H1 (cell line): ENCODE results near the gene APBA3. TPM values are rescaled to one million over a fixed set of nuclear protein-coding genes. Genes with fewer than 3 reads are reported as not detected.

ENCODE experiments used
- CTCF ChIA-PET: fragments of 300-600 bp; sonication (Branson Sonifier 250); formaldehyde crosslinking; loops from one replicate; lab custom pipeline; 2021; ENCODE audit not compliant: partially characterized antibody; lab: Charles Lee
- POLR2A ChIA-PET: fragments of 300-600 bp; sonication (Branson Sonifier 250); formaldehyde crosslinking; loops from one replicate; lab custom pipeline; 2021; ENCODE audit warnings: inconsistent platforms; ENCODE audit not compliant: partially characterized antibody; lab: Charles Lee
- DNase-seq, 2 experiments: peaks; one replicate each; pipeline versions ENCODE4 v3.0.0 to v3.0.0-alpha.2; 2010 to 2022; ENCODE audit warnings: low spot score in 2 of 2, low read depth in 1 of 2, mixed read lengths in 1 of 2
- FAIRE-seq: peaks from 2 replicates; lab custom pipeline; 2011; peaks lifted over from hg19 to GRCh38; lab: Jason Lieb, UNC
- H2AFZ ChIP-seq: 2 replicates; pipeline ENCODE4 v1.8.1; 2012; ENCODE audit warnings: low read length, inconsistent platforms
- H2AK5ac ChIP-seq: 2 replicates; pipeline ENCODE4 v1.6.1; 2013; ENCODE audit warnings: low read depth, low read length
- H2BK120ac ChIP-seq: replicated peaks from 2 replicates; pipeline ENCODE3; 2013; ENCODE audit warnings: low read depth, low read length, inconsistent platforms
- H2BK12ac ChIP-seq: 2 replicates; pipeline ENCODE4 v1.6.1; 2013; ENCODE audit warnings: low read depth, low read length
- H2BK15ac ChIP-seq: 2 replicates; pipeline ENCODE4 v1.6.1; 2013; ENCODE audit warnings: low read length
- H2BK20ac ChIP-seq: 2 replicates; pipeline ENCODE4 v1.6.1; 2013; ENCODE audit warnings: low read length
- H2BK5ac ChIP-seq: 2 replicates; pipeline ENCODE4 v1.6.1; 2013; ENCODE audit warnings: low read depth, low read length
- H3K14ac ChIP-seq: 2 replicates; pipeline ENCODE4 v1.6.1; 2013; ENCODE audit warnings: inconsistent platforms; ENCODE audit not compliant: insufficient read length
- H3K18ac ChIP-seq: 2 replicates; pipeline ENCODE4 v1.6.1; 2013; ENCODE audit warnings: low read length; ENCODE audit errors: extremely low read depth
- H3K23ac ChIP-seq: 2 replicates; pipeline ENCODE4 v1.6.1; 2013; ENCODE audit warnings: inconsistent platforms; ENCODE audit not compliant: insufficient read length
- H3K23me2 ChIP-seq: 2 replicates; pipeline ENCODE4 v1.6.1; 2013; ENCODE audit warnings: low read depth, low read length
- H3K27ac ChIP-seq: 2 replicates; pipeline ENCODE4 v1.6.1; 2011; ENCODE audit warnings: low read depth, low read length, inconsistent platforms
- H3K27me3 ChIP-seq, 4 experiments: replicated peaks in 1 of 4; 1 replicate in 1 of 4; 2 replicates in 3 of 4; pipeline versions ENCODE4 v1.6.1 to v1.8.1; 2011 to 2013; ENCODE audit warnings: low read length in 3 of 4, mild to moderate bottlenecking in 3 of 4, inconsistent platforms in 2 of 4, mixed read lengths in 2 of 4, moderate library complexity in 1 of 4; ENCODE audit not compliant: control insufficient read depth in 3 of 4, insufficient read depth in 3 of 4; ENCODE audit errors: extremely low read depth in 1 of 4
- H3K36me3 ChIP-seq, 4 experiments: 2 replicates each; pipeline versions ENCODE4 v1.6.1 to v1.8.1; 2011 to 2013; ENCODE audit warnings: mild to moderate bottlenecking in 4 of 4, low read length in 3 of 4, moderate library complexity in 2 of 4, control low read depth in 1 of 4, inconsistent platforms in 1 of 4; ENCODE audit not compliant: insufficient read depth in 4 of 4, control insufficient read depth in 2 of 4
- H3K4ac ChIP-seq: replicated peaks from 2 replicates; pipeline ENCODE3; 2013; ENCODE audit warnings: low read length, low read depth, mixed read lengths, inconsistent platforms; ENCODE audit not compliant: insufficient read length
- H3K4me1 ChIP-seq, 4 experiments: replicated peaks in 1 of 4; 1 replicate in 1 of 4; 2 replicates in 3 of 4; pipeline versions ENCODE4 v1.6.1 to v1.8.1; 2011 to 2013; ENCODE audit warnings: low read length in 3 of 4, inconsistent platforms in 2 of 4, mixed read lengths in 1 of 4; ENCODE audit not compliant: insufficient read depth in 4 of 4, control insufficient read depth in 3 of 4
- H3K4me2 ChIP-seq, 2 experiments: 2 replicates each; pipeline versions ENCODE4 v1.6.1 to v1.8.1; 2011 to 2013; ENCODE audit warnings: low read depth in 2 of 2, low read length in 2 of 2, control low read depth in 1 of 2, inconsistent platforms in 1 of 2, mild to moderate bottlenecking in 1 of 2; ENCODE audit not compliant: insufficient read depth in 1 of 2
- H3K4me3 ChIP-seq, 4 experiments: fragments of 200-600, 300-600 bp in 1 of 4; sonication (generic), shearing (Covaris generic), sonication (Bioruptor Twin) in 1 of 4; 2 replicates each; pipeline versions ENCODE4 v1.5.1 to v1.8.1; 2011 to 2016; ENCODE audit warnings: low read length in 4 of 4, low read depth in 3 of 4, control low read depth in 2 of 4, inconsistent platforms in 2 of 4, mild to moderate bottlenecking in 2 of 4, mixed read lengths in 1 of 4, moderate library complexity in 1 of 4; ENCODE audit not compliant: insufficient read depth in 2 of 4; ENCODE audit errors: extremely low read depth in 1 of 4
- H3K56ac ChIP-seq: replicated peaks from 2 replicates; pipeline ENCODE3; 2013; ENCODE audit warnings: low read depth, mild to moderate bottlenecking, mixed read lengths, low read length, inconsistent platforms; ENCODE audit not compliant: insufficient read length
- H3K79me1 ChIP-seq: 2 replicates; pipeline ENCODE4 v1.6.1; 2013; ENCODE audit warnings: low read depth, low read length, control low read depth
- H3K79me2 ChIP-seq, 2 experiments: 2 replicates each; pipeline versions ENCODE4 v1.6.1 to v1.8.1; 2012 to 2013; ENCODE audit warnings: low read length in 2 of 2, mild to moderate bottlenecking in 2 of 2, inconsistent platforms in 1 of 2; ENCODE audit not compliant: insufficient read depth in 2 of 2, control insufficient read depth in 1 of 2
- H3K9ac ChIP-seq, 4 experiments: replicated peaks in 1 of 4; 1 replicate in 1 of 4; 2 replicates in 3 of 4; pipeline versions ENCODE4 v1.6.1 to v1.8.1; 2011 to 2013; ENCODE audit warnings: low read depth in 3 of 4, low read length in 3 of 4, control low read depth in 2 of 4, mild to moderate bottlenecking in 2 of 4, moderate library complexity in 2 of 4, inconsistent platforms in 1 of 4; ENCODE audit errors: extremely low read depth in 1 of 4
- H3K9me3 ChIP-seq, 2 experiments: 2 replicates each; pipeline versions ENCODE4 v1.6.1 to v1.8.1; 2012 to 2013; ENCODE audit warnings: mild to moderate bottlenecking in 2 of 2, moderate library complexity in 2 of 2, control low read depth in 1 of 2, inconsistent platforms in 1 of 2, low read depth in 1 of 2, low read length in 1 of 2, mixed read lengths in 1 of 2; ENCODE audit not compliant: insufficient read depth in 2 of 2
- H4K20me1 ChIP-seq, 2 experiments: replicated peaks in 1 of 2; 2 replicates each; pipeline versions ENCODE3 to v1.8.1; 2011 to 2013; ENCODE audit warnings: inconsistent platforms in 2 of 2, low read length in 2 of 2, mild to moderate bottlenecking in 1 of 2; ENCODE audit not compliant: insufficient read depth in 2 of 2, control insufficient read depth in 1 of 2
- H4K5ac ChIP-seq: 2 replicates; pipeline ENCODE4 v1.6.1; 2013; ENCODE audit warnings: low read length, low read depth, mixed read lengths, inconsistent platforms; ENCODE audit not compliant: insufficient read length
- H4K8ac ChIP-seq: 2 replicates; pipeline ENCODE4 v1.8.0; 2013; ENCODE audit warnings: mild to moderate bottlenecking, moderate library complexity, low read length, inconsistent platforms; ENCODE audit not compliant: insufficient read depth; ENCODE audit errors: extremely low read depth
- H4K91ac ChIP-seq: replicated peaks from 2 replicates; pipeline ENCODE3; 2013; ENCODE audit warnings: low read length, mixed read lengths, inconsistent platforms; ENCODE audit not compliant: insufficient read length
- CEBPB ChIP-seq: IDR thresholded peaks from 2 replicates; pipeline ENCODE4 v1.6.1; 2012; ENCODE audit warnings: low read depth, low read length
- RAD21 ChIP-seq, 2 experiments: IDR thresholded peaks in 1 of 2; conservative IDR thresholded peaks in 1 of 2; 2 replicates each; pipeline ENCODE4 v1.6.1; 2011; ENCODE audit warnings: low read depth in 2 of 2, low read length in 2 of 2, improper control_type of control experiment in 1 of 2, inconsistent platforms in 1 of 2, mild to moderate bottlenecking in 1 of 2, moderate library complexity in 1 of 2
- RXRA ChIP-seq: IDR thresholded peaks from 2 replicates; pipeline ENCODE4 v1.6.1; 2011; ENCODE audit warnings: low read depth, mild to moderate bottlenecking, low read length, moderate library complexity; ENCODE audit not compliant: insufficient read depth
- WGBS, 2 experiments: shearing (Covaris generic) in 1 of 2; methylation state at CpG; one replicate each; pipeline versions ENCODE4 v1.1.6 to v1.1.7; 2013 to 2015; ENCODE audit warnings: low lambda C conversion rate in 2 of 2, mixed read lengths in 2 of 2, inconsistent platforms in 1 of 2, low coverage in 1 of 2, missing lambda C conversion rate in 1 of 2; ENCODE audit not compliant: insufficient replicate concordance in 2 of 2, insufficient coverage in 1 of 2, insufficient read length in 1 of 2; ENCODE audit errors: extremely low coverage in 1 of 2, missing lambda C conversion rate in 1 of 2; 5-methylcytosine and 5-hydroxymethylcytosine counted together
- polyA plus RNA-seq, 7 experiments: library from polyadenylated mRNA; depleted of rRNA in 3 of 7; stranded (reverse) in 5 of 7; unstranded in 2 of 7; fragments of >200 nt in 5 of 7; fragments of 200-250 nt in 2 of 7; gene quantifications; 1 replicate in 5 of 7; 2 replicates in 1 of 7; 4 replicates in 1 of 7; pipeline versions ENCODE4 v1.2.1 to v1.2.3, GENCODE V29; 2011 to 2013; ENCODE audit warnings: missing spikeins in 2 of 7, mixed read lengths in 2 of 7
- total RNA-seq: library from RNA; stranded (reverse); fragmentation: NEBNext Ultra II Directional; extraction: Animal tissue kit (Norgen Biotek cat#: 25700); gene quantifications from 2 replicates; pipeline ENCODE4 v1.2.1, GENCODE V29; 2021

APBA3 gene
- total and polyA plus RNA-seq, 2 of the 8 experiments (the other 6 are each of a cell fraction or from before 2014, with no cell fraction given) = 21.4 to 36.9 TPM

GRCh38 chr19:3790941-3791340, 29.4 kb upstream of the APBA3 start:
- FAIRE-seq = no peak

More at GRCh38 chr19:3790941-3791340, 29.4 kb upstream of the APBA3 start:
- no peak overlapping the region for H3K23ac ChIP-seq
- H3K4me2 ChIP-seq = no peak overlapping the region
- no peak for DNase-seq
- WGBS, 2 experiments = 91% methylated on average over 7 of the region's 7 CpGs; no CpG with 5 or more reads in 1 of the 2 experiments
- H2BK120ac ChIP-seq = no peak overlapping the region
- H3K79me1 ChIP-seq = no peaks in the 10 kb centered on the region
- CTCF ChIA-PET = interaction anchor here (0.5 to 1.9 kb wide), 6 partner anchors 20 to 81 kb away, joined by 3 to 6 read pairs (median 4); no protein-coding TSS in a partner anchor
- no peaks in the 10 kb centered on the region for H4K20me1 ChIP-seq
- H3K27me3 ChIP-seq = peaks cover 0 to 3% (median 1%) of the 10 kb centered on the region in 4 experiments; a peak in 4 of 7 replicates
- H2AK5ac ChIP-seq = no peak overlapping the region
- H2BK12ac ChIP-seq = no peak overlapping the region
- H3K18ac ChIP-seq = no peak overlapping the region
- no peak overlapping the region for H3K9ac ChIP-seq
- H2AFZ ChIP-seq = no peak overlapping the region
- POLR2A ChIA-PET = interaction anchor here (0.9 kb wide), 1 partner anchor 11 kb away, joined by 3 read pairs; no protein-coding TSS in a partner anchor
- no peak overlapping the region for H3K14ac ChIP-seq
- no peak overlapping the region for H2BK15ac ChIP-seq
- no peaks in the 10 kb centered on the region for H3K36me3 ChIP-seq
- H3K9me3 ChIP-seq = 0 out of 4 replicates have a peak, but pooled peaks cover 0 to 4% of the 10 kb centered on the region in 2 experiments
- H3K4me3 ChIP-seq = no peak overlapping the region
- no peak overlapping the region for H4K8ac ChIP-seq
- H3K4me1 ChIP-seq = no peaks in the 10 kb centered on the region
- H3K79me2 ChIP-seq = no peaks in the 10 kb centered on the region
- H2BK5ac ChIP-seq = no peak overlapping the region
- TF ChIP-seq RXRA (no peak), CEBPB (no peak), RAD21 (IDR thresholded peaks at IDR 0.05 in 1 of 2, conservative IDR thresholded peaks at IDR 0.05 in 1 of 2; ENCODE audit: low read depth in 2 of 2, low read length in 2 of 2) (no peak)
- no peak overlapping the region for H3K4ac ChIP-seq
- H4K5ac ChIP-seq = no peak overlapping the region
- H2BK20ac ChIP-seq = no peak overlapping the region
- H3K27ac ChIP-seq = no peak overlapping the region
- no peak overlapping the region for H3K56ac ChIP-seq
- no peak overlapping the region for H4K91ac ChIP-seq
- no peaks in the 10 kb centered on the region; the same call in 1 of the 2 replicates for H3K23me2 ChIP-seq
